Large intestine (tissue), 3 donors: ENCODE data around the gene EDIL3. TPM values are rescaled to one million over a fixed set of nuclear protein-coding genes. Genes with fewer than 3 reads are reported as not detected.
"Not testable (repeated sequence)": the region's sequence is repeated elsewhere in the genome, so short reads cannot be mapped to it uniquely, and the experiment has no call there.

Experiments used
- DNase-seq, 2 donors: peaks; one replicate each; pipeline versions ENCODE4 v3.0.0 to v3.0.0-alpha.2; 2013
- H3K27ac ChIP-seq: one replicate; pipeline ENCODE4 v1.5.1; 2013; ENCODE audit warnings: low read length
- H3K27me3 ChIP-seq: 2 replicates; pipeline ENCODE4 v1.6.1; 2013; ENCODE audit warnings: low read length; ENCODE audit not compliant: control insufficient read depth, insufficient read depth
- H3K36me3 ChIP-seq: 2 replicates; pipeline ENCODE4 v1.6.1; 2013; ENCODE audit warnings: low read length; ENCODE audit not compliant: control insufficient read depth, insufficient read depth
- H3K4me1 ChIP-seq: one replicate; pipeline ENCODE4 v1.6.1; 2013; ENCODE audit warnings: low read length; ENCODE audit not compliant: control insufficient read depth, insufficient read depth
- H3K4me3 ChIP-seq: one replicate; pipeline ENCODE4 v1.5.1; 2013; ENCODE audit warnings: low read length
- H3K9me3 ChIP-seq: one replicate; pipeline ENCODE4 v1.6.1; 2013; ENCODE audit warnings: mild to moderate bottlenecking, low read depth, low read length, moderate library complexity; ENCODE audit not compliant: control insufficient read depth
- WGBS: methylation state at CpG from one replicate; pipeline ENCODE4 v1.1.5; 2013; ENCODE audit warnings: low lambda C conversion rate; ENCODE audit not compliant: insufficient coverage; 5-methylcytosine and 5-hydroxymethylcytosine counted together
- polyA plus RNA-seq: library from polyadenylated mRNA; unstranded; fragments of 120-200 nt; gene quantifications from one replicate; pipeline ENCODE4 v1.2.1, GENCODE V29; 2013

The EDIL3 gene
- polyA plus RNA-seq, 1 donor: 31.2 TPM

DNA sequence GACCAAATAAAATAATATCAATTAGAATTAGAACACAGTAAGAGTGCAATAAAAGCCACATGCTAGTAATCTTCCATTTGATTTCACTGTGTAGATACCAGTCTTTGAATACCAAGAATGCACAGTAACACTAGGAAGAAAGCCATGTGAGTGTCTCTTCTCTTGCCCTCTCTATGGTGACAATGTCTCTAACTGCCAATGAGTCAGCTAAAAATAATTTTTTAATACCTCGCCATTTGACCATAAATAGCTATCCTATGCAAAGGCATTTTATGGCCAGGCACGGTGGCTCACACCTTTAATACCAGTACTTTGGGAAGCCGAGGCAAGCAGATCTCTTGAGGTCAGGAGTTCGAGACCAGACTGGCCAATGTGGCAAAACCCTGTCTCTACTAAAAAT lies 30.6 kb downstream of the EDIL3 start:
- no peaks in the 10 kb centered on the region for H3K36me3 ChIP-seq
- no peak for DNase-seq
- no peaks in the 10 kb centered on the region for H3K4me1 ChIP-seq
- H3K4me3 ChIP-seq: no peak overlapping the region
- no peak overlapping the region for H3K27ac ChIP-seq
- no peaks in the 10 kb centered on the region for H3K27me3 ChIP-seq
- no peaks in the 10 kb centered on the region for H3K9me3 ChIP-seq
- no CpG with 5 or more reads among the region's 4 CpGs for WGBS

DNA sequence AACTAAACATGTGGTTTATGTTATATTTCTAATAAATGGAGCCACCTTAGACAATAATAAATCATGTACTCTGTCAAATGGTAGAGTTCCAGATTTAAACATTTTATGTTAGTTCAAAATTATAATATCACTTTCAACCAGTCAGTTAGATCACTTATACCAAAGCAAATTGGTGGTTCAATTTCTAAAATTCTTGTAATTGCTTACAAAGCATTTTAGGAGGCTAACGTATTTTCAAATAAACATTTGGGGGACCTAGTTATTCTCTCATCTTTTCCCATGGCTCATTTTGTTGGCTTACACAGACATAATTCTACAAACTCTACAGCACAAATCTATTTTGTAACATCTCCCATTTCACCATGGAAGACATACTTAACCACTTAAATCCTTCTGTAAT lies 39.9 kb downstream of the EDIL3 start:
- Histone ChIP-seq H3K36me3 (no peaks in the 10 kb centered on the region), H3K27me3 (no peaks in the 10 kb centered on the region), H3K4me1 (no peaks in the 10 kb centered on the region), H3K4me3 (no peak overlapping the region), H3K27ac (no peak overlapping the region), H3K9me3 (no peaks in the 10 kb centered on the region)
- no peak for DNase-seq
- WGBS: no CpG with 5 or more reads among the region's 1 CpG

DNA sequence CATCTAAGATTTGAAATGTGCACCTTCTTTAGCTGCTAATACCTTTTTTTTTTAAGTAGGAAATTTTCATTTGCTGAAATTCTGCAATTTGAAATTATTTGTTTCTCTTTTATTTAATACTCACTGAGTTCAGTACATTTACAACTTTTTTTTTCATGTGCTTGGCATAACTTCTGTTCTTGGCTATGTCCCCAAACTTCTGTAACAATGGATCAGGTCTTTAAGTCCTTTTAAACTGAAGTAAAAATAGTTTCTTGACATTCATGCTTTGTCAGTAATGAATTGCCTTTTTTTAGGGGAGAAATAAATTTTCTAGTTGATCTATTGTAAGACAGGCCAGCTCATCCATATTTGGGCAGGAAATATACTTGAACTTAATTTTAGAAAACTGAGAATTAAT lies 41.5 kb downstream of the EDIL3 start:
- H3K4me1 ChIP-seq: no peaks in the 10 kb centered on the region
- no peaks in the 10 kb centered on the region for H3K36me3 ChIP-seq
- no peaks in the 10 kb centered on the region for H3K27me3 ChIP-seq
- no peak overlapping the region for H3K4me3 ChIP-seq
- DNase-seq: no peak
- H3K9me3 ChIP-seq: no peaks in the 10 kb centered on the region
- H3K27ac ChIP-seq: no peak overlapping the region

DNA sequence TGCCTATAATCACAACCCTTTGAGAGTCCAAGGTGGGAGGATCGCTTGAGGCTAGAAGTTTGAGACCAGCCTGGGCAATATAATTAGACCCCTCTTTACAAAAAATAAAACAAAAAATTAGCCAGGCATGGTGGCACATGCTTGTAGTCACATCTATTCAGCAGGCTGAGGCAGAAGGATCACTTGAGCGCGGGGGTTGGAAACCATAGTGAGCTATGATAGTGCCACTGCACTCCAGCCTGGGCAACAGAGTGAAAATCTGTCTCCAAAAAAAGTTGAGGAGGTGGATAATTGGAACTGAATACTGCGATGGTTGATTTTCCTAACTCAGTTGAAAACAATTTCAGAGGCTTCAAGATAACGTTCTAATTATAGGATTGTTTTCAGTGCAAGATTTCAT lies 52.6 kb downstream of the EDIL3 start:
- no peaks in the 10 kb centered on the region for H3K4me1 ChIP-seq
- no peak for DNase-seq
- no CpG with 5 or more reads among the region's 5 CpGs for WGBS

DNA sequence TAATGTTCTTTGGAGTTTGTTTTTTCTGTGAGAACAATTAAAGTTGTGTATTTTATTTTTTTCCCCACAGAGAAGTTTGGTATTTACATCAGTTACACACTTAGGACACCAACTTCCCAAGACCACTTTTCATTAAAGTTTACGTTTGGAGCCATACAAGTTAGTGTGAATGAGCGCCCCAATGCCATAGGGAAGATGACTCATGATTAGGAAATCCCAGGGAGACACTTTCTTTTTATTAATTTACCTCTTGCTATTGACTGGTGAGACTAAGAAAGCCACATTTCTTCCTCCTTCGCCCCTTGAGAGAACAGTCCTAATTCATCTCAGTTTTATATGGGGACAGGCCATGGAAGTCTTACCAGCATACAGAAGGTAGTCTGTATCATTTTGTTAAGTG lies 57.1 kb downstream of the EDIL3 start:
- Histone ChIP-seq H3K4me1 (no peaks in the 10 kb centered on the region), H3K27me3 (no peaks in the 10 kb centered on the region), H3K9me3 (no peaks in the 10 kb centered on the region), H3K36me3 (no peaks in the 10 kb centered on the region), H3K4me3 (no peak overlapping the region), H3K27ac (no peak overlapping the region)
- no peak for DNase-seq
- WGBS: no CpG with 5 or more reads among the region's 3 CpGs

More for the DNA sequence above, 52.6 kb downstream of the EDIL3 start:
- H3K36me3 ChIP-seq: no peaks in the 10 kb centered on the region
- H3K9me3 ChIP-seq: no peaks in the 10 kb centered on the region
- no peak overlapping the region for H3K4me3 ChIP-seq
- H3K27me3 ChIP-seq: no peaks in the 10 kb centered on the region
- no peak overlapping the region for H3K27ac ChIP-seq

DNA sequence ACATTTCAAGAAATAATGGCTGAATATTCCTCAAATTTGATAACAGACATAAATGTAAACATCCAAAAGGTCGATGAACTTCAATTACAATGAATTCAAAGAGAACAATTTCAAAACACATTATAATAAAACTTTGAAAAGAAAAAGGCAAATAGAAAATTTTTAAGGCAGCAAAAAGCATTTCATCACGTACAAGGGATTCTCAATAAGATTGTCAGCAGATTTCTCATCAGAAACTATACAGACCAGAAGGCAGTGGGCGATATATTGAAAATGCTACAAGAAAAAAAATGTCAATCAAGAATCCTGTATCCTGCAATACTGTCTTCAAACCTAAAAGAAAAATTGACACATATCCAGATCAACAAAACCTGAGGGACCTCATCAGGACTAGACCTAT lies 62.0 kb downstream of the EDIL3 start:
- H3K4me1 ChIP-seq: no peaks in the 10 kb centered on the region
- no peak for DNase-seq
- H3K4me3 ChIP-seq: no peak overlapping the region
- WGBS: 89% methylated on average over 2 of the region's 3 CpGs
- H3K27ac ChIP-seq: no peak overlapping the region
- peaks cover 5% of the 10 kb centered on the region for H3K9me3 ChIP-seq
- H3K27me3 ChIP-seq: no peaks in the 10 kb centered on the region
- no peaks in the 10 kb centered on the region for H3K36me3 ChIP-seq

DNA sequence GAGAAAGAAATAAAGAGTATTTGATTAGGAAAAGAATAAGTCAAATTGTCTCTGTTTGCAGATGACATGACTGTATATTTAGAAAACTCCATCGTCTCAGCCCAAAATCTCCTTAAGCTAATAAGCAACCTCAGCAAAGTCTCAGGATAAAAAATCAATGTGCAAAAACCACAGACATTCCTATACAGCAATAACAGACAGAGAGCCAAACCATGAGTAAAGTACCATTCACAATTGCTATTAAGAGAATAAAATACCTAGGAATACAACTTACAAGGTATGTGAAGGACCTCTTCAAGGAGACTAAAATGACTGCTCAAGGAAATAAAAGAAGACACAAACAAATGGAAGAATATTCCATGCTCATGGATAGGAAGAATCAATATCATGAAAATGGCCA lies 66.9 kb downstream of the EDIL3 start:
- no CpG with 5 or more reads among the region's 1 CpG for WGBS
- DNase-seq, H3K4me1 ChIP-seq, H3K36me3 ChIP-seq, H3K27me3 ChIP-seq, H3K4me3 ChIP-seq, H3K9me3 ChIP-seq, H3K27ac ChIP-seq: not testable (repeated sequence)

DNA sequence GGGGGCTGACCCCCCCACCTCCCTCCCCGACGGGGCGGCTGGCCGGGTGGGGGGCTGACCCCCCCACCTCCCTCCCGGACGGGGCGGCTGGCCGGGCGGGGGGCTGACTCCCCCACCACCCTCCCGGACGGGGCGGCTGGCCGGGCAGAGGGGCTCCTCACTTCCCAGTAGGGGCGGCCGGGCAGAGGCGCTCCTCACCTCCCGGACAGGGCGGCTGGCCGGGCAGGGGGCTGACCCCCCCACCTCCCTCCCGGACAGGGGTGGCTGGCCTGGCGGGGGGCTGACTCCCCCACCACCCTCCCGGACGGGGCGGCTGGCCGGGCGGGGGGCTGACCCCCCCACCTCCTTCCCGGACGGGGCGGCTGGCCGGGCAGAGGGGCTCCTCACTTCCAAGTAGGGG lies 72.4 kb downstream of the EDIL3 start:
- not testable (repeated sequence) for H3K9me3 ChIP-seq, H3K4me3 ChIP-seq, H3K4me1 ChIP-seq, H3K27ac ChIP-seq, DNase-seq, H3K27me3 ChIP-seq, H3K36me3 ChIP-seq
- no CpG with 5 or more reads among the region's 30 CpGs for WGBS

DNA sequence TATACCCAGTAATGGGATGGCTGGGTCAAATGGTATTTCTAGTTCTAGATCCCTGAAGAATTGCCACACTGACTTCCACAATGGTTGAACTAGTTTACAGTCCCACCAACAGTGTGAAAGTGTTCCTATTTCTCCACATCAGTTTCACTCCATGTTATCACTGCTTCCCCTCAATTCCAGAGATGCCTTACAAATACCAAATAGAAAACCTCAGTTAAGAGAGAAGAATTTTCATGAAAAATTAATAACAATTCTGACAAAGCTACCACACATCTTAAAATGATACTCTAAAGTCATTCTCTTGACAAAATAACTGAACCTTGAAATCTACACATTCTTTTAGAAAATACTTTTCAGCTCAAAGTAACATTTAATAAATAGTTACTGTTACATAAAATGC lies 74.8 kb downstream of the EDIL3 start:
- not testable (repeated sequence) for H3K4me3 ChIP-seq, H3K27me3 ChIP-seq, DNase-seq, H3K27ac ChIP-seq, H3K4me1 ChIP-seq, H3K36me3 ChIP-seq, H3K9me3 ChIP-seq

DNA sequence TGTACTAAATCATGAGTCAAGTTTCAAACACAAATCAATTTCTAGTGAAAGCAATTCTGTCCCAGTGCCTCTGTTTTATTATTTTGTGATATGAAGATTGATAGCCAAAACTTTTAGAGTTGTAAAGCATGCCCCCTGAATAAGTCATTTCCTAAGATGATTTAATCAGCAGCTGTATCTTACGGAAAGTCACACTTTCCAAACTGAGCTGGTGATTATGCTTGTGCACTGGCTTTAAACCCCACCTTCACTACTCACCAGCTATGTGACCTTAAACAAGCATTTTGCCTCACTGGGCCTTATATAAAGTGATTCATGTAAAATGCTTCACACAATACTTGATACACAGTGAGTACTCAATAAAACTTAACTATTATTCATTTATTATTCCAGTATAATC lies 78.1 kb downstream of the EDIL3 start:
- Histone ChIP-seq H3K4me3 (no peak overlapping the region), H3K27ac (no peak overlapping the region)

DNA sequence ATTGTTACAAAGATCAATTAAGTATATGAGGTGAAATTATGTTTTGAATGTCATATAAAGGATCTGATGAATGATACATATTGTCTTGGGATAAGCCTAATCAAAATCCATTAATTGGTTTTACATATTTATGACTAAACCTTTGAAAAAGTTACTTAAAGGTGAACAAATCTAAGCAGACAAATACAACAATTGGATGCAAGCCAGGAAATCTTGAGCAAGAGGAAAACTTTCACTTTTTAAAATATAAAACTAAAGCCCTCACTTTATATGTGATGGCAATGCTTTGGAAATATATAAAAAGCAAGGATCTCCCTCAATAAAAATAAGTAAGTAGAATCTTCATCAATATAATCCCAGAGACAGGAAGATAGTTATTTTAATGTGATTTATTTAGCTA lies 80.1 kb downstream of the EDIL3 start:
- Histone ChIP-seq H3K27ac (no peak overlapping the region), H3K27me3 (no peaks in the 10 kb centered on the region), H3K9me3 (no peaks in the 10 kb centered on the region), H3K4me1 (no peaks in the 10 kb centered on the region), H3K36me3 (no peaks in the 10 kb centered on the region), H3K4me3 (no peak overlapping the region)
- no peak for DNase-seq

More for the DNA sequence above, 78.1 kb downstream of the EDIL3 start:
- Histone ChIP-seq H3K9me3 (no peaks in the 10 kb centered on the region), H3K36me3 (no peaks in the 10 kb centered on the region), H3K27me3 (no peaks in the 10 kb centered on the region), H3K4me1 (no peaks in the 10 kb centered on the region)
- WGBS: no CpG with 5 or more reads among the region's 1 CpG
- DNase-seq: no peak

DNA sequence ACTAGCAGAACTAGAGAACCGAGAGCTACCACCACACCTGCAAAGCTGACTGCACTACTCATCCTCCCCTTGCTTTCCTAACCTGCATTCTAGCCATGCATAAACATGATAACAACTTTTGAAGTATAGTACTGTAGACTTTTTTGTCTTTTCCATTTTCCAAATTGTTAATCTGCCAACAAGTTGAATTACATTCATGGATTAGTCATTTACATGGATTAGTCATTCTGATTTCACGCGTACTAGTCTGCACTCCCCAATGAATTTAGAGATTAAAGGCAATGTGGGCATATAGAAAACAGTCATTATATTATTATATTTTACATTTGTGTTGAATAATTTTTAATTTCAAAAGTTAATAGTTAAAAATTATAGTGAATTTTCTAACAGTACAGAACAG lies 81.4 kb downstream of the EDIL3 start:
- no peaks in the 10 kb centered on the region for H3K9me3 ChIP-seq
- no peaks in the 10 kb centered on the region for H3K27me3 ChIP-seq
- H3K36me3 ChIP-seq: no peaks in the 10 kb centered on the region
- WGBS: 100% methylated on average over 2 of the region's 3 CpGs
- H3K4me1 ChIP-seq: no peaks in the 10 kb centered on the region
- no peak overlapping the region for H3K4me3 ChIP-seq
- H3K27ac ChIP-seq: no peak overlapping the region
- no peak for DNase-seq
